Measurements from ENCODE around the gene HDAC4.

Gene HDAC4

DNA sequence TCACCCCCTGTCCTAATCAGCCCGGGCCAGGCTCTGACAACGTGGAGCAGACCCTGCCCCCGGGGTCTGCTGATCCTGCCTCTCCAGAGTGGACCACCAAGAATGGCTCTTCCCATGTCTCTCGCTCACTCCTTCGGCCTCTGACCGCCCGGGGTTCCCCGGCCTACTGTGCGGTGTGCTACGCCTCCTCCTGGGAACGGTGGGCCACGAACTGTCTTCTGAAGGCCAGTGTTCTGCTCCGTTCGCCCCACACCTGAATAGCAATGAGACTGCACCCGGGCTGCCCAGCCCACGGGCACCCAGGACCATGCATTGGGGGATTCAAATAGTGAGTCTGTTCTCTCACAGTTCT, 363.3 kb downstream of the HDAC4 start:
- Histone ChIP-seq H3K18ac (ENCODE audit: low read length) (no peak overlapping the region), H2BK12ac (ENCODE audit: low read length) (no peak overlapping the region), H3K4me3 (ENCODE audit: low read depth, low read length) (no peak overlapping the region), H2BK120ac (ENCODE audit: insufficient read depth, low read length, poor library complexity) (no peak overlapping the region), H4K12ac (ENCODE audit: low read depth, low read length) (no peak overlapping the region), H3K27me3 (ENCODE audit: insufficient read depth, low read length) (no peaks in the 10 kb centered on the region), H3K79me2 (ENCODE audit: control insufficient read depth, insufficient read depth, low read length, poor library complexity) (no peaks in the 10 kb centered on the region), H3K9ac (ENCODE audit: low read length) (no peak overlapping the region), H3K9me3 (ENCODE audit: insufficient read depth, low read depth, low read length) (peaks cover 2% of the 10 kb centered on the region), H3K79me1 (ENCODE audit: low read length) (no peaks in the 10 kb centered on the region), H3K36me3 (ENCODE audit: control insufficient read depth in 1 of 2, insufficient read depth in 2 of 2, low read length in 2 of 2) (no peaks in the 10 kb centered on the region), H3K4me2 (ENCODE audit: low read length) (no peak overlapping the region), H2AFZ (ENCODE audit: insufficient read depth, low read length, poor library complexity) (no peak overlapping the region), H4K8ac (ENCODE audit: low read depth, low read length) (no peak overlapping the region), H3K4ac (ENCODE audit: low read depth, low read length) (no peak overlapping the region), H2BK5ac (ENCODE audit: low read depth, low read length, poor library complexity) (no peak overlapping the region), H2AK5ac (ENCODE audit: low read length) (no peak overlapping the region), H3K23ac (ENCODE audit: low read length) (no peak overlapping the region), H3K4me1 (ENCODE audit: control insufficient read depth in 1 of 2, insufficient read depth in 2 of 2, low read length in 2 of 2) (no peaks in the 10 kb centered on the region), H3K14ac (ENCODE audit: low read length) (no peak overlapping the region), H3K27ac (ENCODE audit: low read depth, low read length) (no peak overlapping the region), H4K91ac (ENCODE audit: low read depth, low read length) (no peak overlapping the region)
- no peak for DNase-seq
- no CpG with 5 or more reads among the region's 16 CpGs for WGBS (ENCODE audit: extremely low coverage, insufficient coverage, insufficient read length)

DNA sequence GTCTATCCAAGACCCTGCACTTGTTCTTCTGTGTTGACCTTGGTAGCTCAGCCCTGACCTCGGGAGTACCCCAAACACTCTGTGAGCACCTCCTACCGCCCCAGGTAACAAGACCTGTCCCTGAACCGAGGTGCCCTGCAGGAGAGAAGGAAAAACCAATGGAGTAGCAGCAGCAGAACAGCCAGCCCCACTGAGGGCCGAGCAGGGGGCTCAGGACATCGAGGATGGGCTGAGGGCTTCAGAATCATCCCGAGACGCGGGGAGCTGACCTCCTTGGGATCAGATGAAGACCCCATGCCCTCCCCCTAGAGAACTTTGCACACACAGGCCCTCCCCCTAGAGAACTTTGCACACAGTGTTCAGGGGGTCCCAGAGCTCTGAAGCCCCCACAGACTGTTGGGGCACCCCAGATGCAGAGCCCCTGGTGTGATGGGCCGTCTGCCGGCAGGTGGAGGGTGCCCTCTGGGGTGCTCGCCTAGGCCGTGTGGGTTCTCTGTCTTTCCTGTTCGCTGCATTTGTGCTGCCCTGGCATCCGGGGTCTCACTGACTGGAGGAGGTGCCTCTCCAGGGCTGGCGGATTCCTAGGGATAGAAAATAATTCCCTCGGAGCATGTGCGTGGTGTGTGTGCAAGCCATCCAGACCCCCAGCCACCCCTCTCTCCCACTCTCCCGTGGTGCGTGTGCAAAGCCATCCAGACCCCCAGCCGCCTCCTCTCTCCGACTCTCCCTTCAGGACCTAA, 363.8 kb downstream of the HDAC4 start:
- no peak overlapping the region for H4K12ac ChIP-seq (ENCODE audit: low read depth, low read length)
- no peaks in the 10 kb centered on the region for H3K4me1 ChIP-seq (ENCODE audit: control insufficient read depth in 1 of 2, insufficient read depth in 2 of 2, low read length in 2 of 2)
- no peaks in the 10 kb centered on the region for H3K27me3 ChIP-seq (ENCODE audit: insufficient read depth, low read length)
- no peak overlapping the region for H2AFZ ChIP-seq (ENCODE audit: insufficient read depth, low read length, poor library complexity)
- no peaks in the 10 kb centered on the region for H3K79me1 ChIP-seq (ENCODE audit: low read length)
- no peak overlapping the region for H3K18ac ChIP-seq (ENCODE audit: low read length)
- no peaks in the 10 kb centered on the region for H3K79me2 ChIP-seq (ENCODE audit: control insufficient read depth, insufficient read depth, low read length, poor library complexity)
- DNase-seq, result no peak
- H2BK120ac ChIP-seq (ENCODE audit: insufficient read depth, low read length, poor library complexity), result no peak overlapping the region
- H2BK12ac ChIP-seq (ENCODE audit: low read length), result no peak overlapping the region
- no peak overlapping the region for H3K4ac ChIP-seq (ENCODE audit: low read depth, low read length)
- H3K27ac ChIP-seq (ENCODE audit: low read depth, low read length), result no peak overlapping the region
- H3K9ac ChIP-seq (ENCODE audit: low read length), result no peak overlapping the region
- H3K23ac ChIP-seq (ENCODE audit: low read length), result no peak overlapping the region
- no peak overlapping the region for H2BK5ac ChIP-seq (ENCODE audit: low read depth, low read length, poor library complexity)
- no peak overlapping the region for H2AK5ac ChIP-seq (ENCODE audit: low read length)
- H3K9me3 ChIP-seq (ENCODE audit: insufficient read depth, low read depth, low read length), result peaks cover 2% of the 10 kb centered on the region
- H3K4me3 ChIP-seq (ENCODE audit: low read depth, low read length), result no peak overlapping the region
- H4K91ac ChIP-seq (ENCODE audit: low read depth, low read length), result no peak overlapping the region
- H3K14ac ChIP-seq (ENCODE audit: low read length), result no peak overlapping the region
- no CpG with 5 or more reads among the region's 21 CpGs for WGBS (ENCODE audit: extremely low coverage, insufficient coverage, insufficient read length)
- no peak overlapping the region for H3K4me2 ChIP-seq (ENCODE audit: low read length)
- H4K8ac ChIP-seq (ENCODE audit: low read depth, low read length), result no peak overlapping the region
- H3K36me3 ChIP-seq (ENCODE audit: control insufficient read depth in 1 of 2, insufficient read depth in 2 of 2, low read length in 2 of 2), result no peaks in the 10 kb centered on the region

DNA sequence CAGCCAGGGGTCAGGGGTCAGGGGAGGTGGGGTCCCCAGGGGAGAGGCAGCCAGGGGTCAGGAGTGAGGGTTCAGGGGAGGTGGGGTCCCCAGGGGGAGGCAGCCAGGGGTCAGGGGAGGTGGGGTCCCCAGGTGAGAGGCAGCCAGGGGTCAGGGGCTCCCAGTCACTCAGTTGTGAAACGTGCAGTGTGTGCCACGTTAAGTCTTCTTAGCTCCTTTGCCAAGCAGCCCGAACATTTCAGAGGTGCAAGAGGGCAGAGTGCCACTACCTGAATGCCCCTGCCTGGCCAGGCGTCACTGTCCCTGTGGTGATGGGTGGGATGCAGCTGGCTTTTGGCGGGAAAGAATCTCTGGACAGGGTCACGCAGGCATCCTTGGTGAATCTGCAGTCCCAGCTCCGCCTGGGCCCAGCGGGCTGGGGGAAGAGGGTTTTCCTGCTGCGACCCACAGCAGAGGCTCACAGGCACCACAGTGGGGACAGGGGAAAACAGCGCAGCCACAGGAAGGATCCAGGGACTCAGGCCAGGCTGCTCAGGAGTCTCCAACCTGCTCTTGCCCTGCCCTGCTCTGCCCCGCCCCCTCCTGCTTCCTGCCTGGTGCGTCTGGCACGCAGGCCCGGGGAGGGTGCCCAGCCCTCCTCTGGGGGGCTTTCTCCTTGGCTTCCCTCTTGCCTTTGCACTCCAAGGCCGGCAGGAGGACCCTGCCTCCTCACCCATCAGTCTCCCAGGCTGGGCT, 364.7 kb downstream of the HDAC4 start:
- no peak overlapping the region for H3K4me3 ChIP-seq (ENCODE audit: low read depth, low read length)
- H3K18ac ChIP-seq (ENCODE audit: low read length), result no peak overlapping the region
- no CpG with 5 or more reads among the region's 15 CpGs for WGBS (ENCODE audit: extremely low coverage, insufficient coverage, insufficient read length)
- H3K27ac ChIP-seq (ENCODE audit: low read depth, low read length), result no peak overlapping the region
- DNase-seq, result no peak
- H3K14ac ChIP-seq (ENCODE audit: low read length), result no peak overlapping the region
- no peak overlapping the region for H2BK120ac ChIP-seq (ENCODE audit: insufficient read depth, low read length, poor library complexity)
- no peak overlapping the region for H4K8ac ChIP-seq (ENCODE audit: low read depth, low read length)
- no peak overlapping the region for H2BK12ac ChIP-seq (ENCODE audit: low read length)
- no peaks in the 10 kb centered on the region for H3K79me2 ChIP-seq (ENCODE audit: control insufficient read depth, insufficient read depth, low read length, poor library complexity)
- H3K4ac ChIP-seq (ENCODE audit: low read depth, low read length), result no peak overlapping the region
- H3K79me1 ChIP-seq (ENCODE audit: low read length), result no peaks in the 10 kb centered on the region
- no peak overlapping the region for H2BK5ac ChIP-seq (ENCODE audit: low read depth, low read length, poor library complexity)
- no peak overlapping the region for H4K12ac ChIP-seq (ENCODE audit: low read depth, low read length)
- H3K9me3 ChIP-seq (ENCODE audit: insufficient read depth, low read depth, low read length), result peaks cover 2% of the 10 kb centered on the region
- H4K91ac ChIP-seq (ENCODE audit: low read depth, low read length), result no peak overlapping the region
- no peak overlapping the region for H3K4me2 ChIP-seq (ENCODE audit: low read length)
- H3K4me1 ChIP-seq (ENCODE audit: control insufficient read depth in 1 of 2, insufficient read depth in 2 of 2, low read length in 2 of 2), result no peaks in the 10 kb centered on the region
- H3K36me3 ChIP-seq (ENCODE audit: control insufficient read depth in 1 of 2, insufficient read depth in 2 of 2, low read length in 2 of 2), result no peaks in the 10 kb centered on the region
- H2AFZ ChIP-seq (ENCODE audit: insufficient read depth, low read length, poor library complexity), result no peak overlapping the region
- no peaks in the 10 kb centered on the region for H3K27me3 ChIP-seq (ENCODE audit: insufficient read depth, low read length)
- no peak overlapping the region for H3K23ac ChIP-seq (ENCODE audit: low read length)
- H3K9ac ChIP-seq (ENCODE audit: low read length), result no peak overlapping the region
- H2AK5ac ChIP-seq (ENCODE audit: low read length), result no peak overlapping the region

DNA sequence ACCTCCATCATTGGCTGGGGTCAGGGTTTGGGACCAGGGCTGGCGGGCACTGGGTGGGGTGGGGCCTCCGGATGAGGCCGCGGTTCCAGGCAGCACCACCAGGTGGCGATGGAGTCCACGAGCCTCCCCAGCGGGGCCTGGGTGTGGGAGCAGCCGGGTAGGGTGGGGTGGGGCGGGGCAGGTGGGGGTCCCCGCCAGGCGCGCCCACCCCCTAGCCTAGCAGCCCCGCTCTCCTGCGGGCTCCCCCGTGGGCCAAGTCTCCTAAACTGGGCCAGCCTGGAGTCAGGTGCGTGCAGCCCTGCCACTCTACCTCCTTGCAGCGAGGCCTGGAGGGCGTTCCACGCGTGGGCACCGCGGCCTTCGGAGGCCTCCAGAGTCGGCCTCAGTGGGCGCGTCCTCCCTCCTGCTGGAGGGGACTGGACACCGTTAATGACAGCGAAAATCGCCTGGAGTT, 365.4 kb downstream of the HDAC4 start:
- H3K4ac ChIP-seq (ENCODE audit: low read depth, low read length), result no peak overlapping the region
- H2BK12ac ChIP-seq (ENCODE audit: low read length), result no peak overlapping the region
- H3K18ac ChIP-seq (ENCODE audit: low read length), result no peak overlapping the region
- H4K91ac ChIP-seq (ENCODE audit: low read depth, low read length), result no peak overlapping the region
- no peak overlapping the region for H3K27ac ChIP-seq (ENCODE audit: low read depth, low read length)
- H3K79me2 ChIP-seq (ENCODE audit: control insufficient read depth, insufficient read depth, low read length, poor library complexity), result no peaks in the 10 kb centered on the region
- no CpG with 5 or more reads among the region's 29 CpGs for WGBS (ENCODE audit: extremely low coverage, insufficient coverage, insufficient read length)
- no peak overlapping the region for H3K14ac ChIP-seq (ENCODE audit: low read length)
- no peak overlapping the region for H2BK5ac ChIP-seq (ENCODE audit: low read depth, low read length, poor library complexity)
- no peak overlapping the region for H3K23ac ChIP-seq (ENCODE audit: low read length)
- H3K9me3 ChIP-seq (ENCODE audit: insufficient read depth, low read depth, low read length), result peaks cover 2% of the 10 kb centered on the region
- H3K9ac ChIP-seq (ENCODE audit: low read length), result no peak overlapping the region
- DNase-seq, result peak in 1 of 2 donors; percentile 52
- no peaks in the 10 kb centered on the region for H3K27me3 ChIP-seq (ENCODE audit: insufficient read depth, low read length)
- H3K4me2 ChIP-seq (ENCODE audit: low read length), result no peak overlapping the region
- H3K4me3 ChIP-seq (ENCODE audit: low read depth, low read length), result no peak overlapping the region
- H3K79me1 ChIP-seq (ENCODE audit: low read length), result no peaks in the 10 kb centered on the region
- H2AK5ac ChIP-seq (ENCODE audit: low read length), result no peak overlapping the region
- no peak overlapping the region for H4K12ac ChIP-seq (ENCODE audit: low read depth, low read length)
- no peak overlapping the region for H2AFZ ChIP-seq (ENCODE audit: insufficient read depth, low read length, poor library complexity)
- H4K8ac ChIP-seq (ENCODE audit: low read depth, low read length), result no peak overlapping the region
- H3K36me3 ChIP-seq (ENCODE audit: control insufficient read depth in 1 of 2, insufficient read depth in 2 of 2, low read length in 2 of 2), result no peaks in the 10 kb centered on the region
- no peaks in the 10 kb centered on the region for H3K4me1 ChIP-seq (ENCODE audit: control insufficient read depth in 1 of 2, insufficient read depth in 2 of 2, low read length in 2 of 2)
- no peak overlapping the region for H2BK120ac ChIP-seq (ENCODE audit: insufficient read depth, low read length, poor library complexity)
